Measurements from ENCODE around the gene KATNAL1.

The KATNAL1 gene

GRCh38 chr13:30169442-30169841, 137.9 kb downstream of the KATNAL1 start:
- no peak for DNase-seq (ENCODE audit: low read depth)
- no peak for TF ChIP-seq CTCF (conservative IDR thresholded peaks at IDR 0.05; ENCODE audit: low read depth, low read length)
- no peak overlapping the region for H3K4me3 ChIP-seq (ENCODE audit: low read length)

GRCh38 chr13:30165796-30166195, 141.6 kb downstream of the KATNAL1 start:
- TF ChIP-seq CTCF (conservative IDR thresholded peaks at IDR 0.05; ENCODE audit: low read depth, low read length), result no peak

GRCh38 chr13:30165071-30165470, 142.3 kb downstream of the KATNAL1 start:
- no peak for TF ChIP-seq CTCF (conservative IDR thresholded peaks at IDR 0.05; ENCODE audit: low read depth, low read length)
- H3K4me3 ChIP-seq (ENCODE audit: low read length), result no peak overlapping the region
- DNase-seq (ENCODE audit: low read depth), result no peak

More at GRCh38 chr13:30165796-30166195, 141.6 kb downstream of the KATNAL1 start:
- DNase-seq (ENCODE audit: low read depth), result no peak
- no peak overlapping the region for H3K4me3 ChIP-seq (ENCODE audit: low read length)

GRCh38 chr13:30164146-30164545, 143.2 kb downstream of the KATNAL1 start:
- no peak overlapping the region for H3K4me3 ChIP-seq (ENCODE audit: low read length)
- TF ChIP-seq CTCF (conservative IDR thresholded peaks at IDR 0.05; ENCODE audit: low read depth, low read length), result no peak
- no peak for DNase-seq (ENCODE audit: low read depth)

GRCh38 chr13:30163441-30163840, 143.9 kb downstream of the KATNAL1 start:
- H3K4me3 ChIP-seq (ENCODE audit: low read length), result no peak overlapping the region
- TF ChIP-seq CTCF (conservative IDR thresholded peaks at IDR 0.05; ENCODE audit: low read depth, low read length), result no peak
- DNase-seq (ENCODE audit: low read depth), result no peak

- H3K4me3 ChIP-seq (ENCODE audit: low read length), result no peak overlapping the region
- TF ChIP-seq CTCF (conservative IDR thresholded peaks at IDR 0.05; ENCODE audit: low read depth, low read length), result no peak
- DNase-seq (ENCODE audit: low read depth), result no peak
These were observed 147.9 kb downstream of the KATNAL1 start for GRCh38 chr13:30159446-30159839.

GRCh38 chr13:30158774-30159445, 148.4 kb downstream of the KATNAL1 start:
- DNase-seq (ENCODE audit: low read depth), result no peak

More at GRCh38 chr13:30158774-30159445, 148.4 kb downstream of the KATNAL1 start:
- no peak overlapping the region for H3K4me3 ChIP-seq (ENCODE audit: low read length)
- TF ChIP-seq CTCF (conservative IDR thresholded peaks at IDR 0.05; ENCODE audit: low read depth, low read length), result peak; percentile 27
